ENCODE results near the gene OBI1. TPM values are rescaled to one million over a fixed set of nuclear protein-coding genes. Genes with fewer than 3 reads are reported as not detected.

The OBI1 gene
- total and polyA plus RNA-seq, 2 donors (not counting 1 experiment from before 2014, with no cell fraction given) = 10.2 to 11.4 TPM

DNA sequence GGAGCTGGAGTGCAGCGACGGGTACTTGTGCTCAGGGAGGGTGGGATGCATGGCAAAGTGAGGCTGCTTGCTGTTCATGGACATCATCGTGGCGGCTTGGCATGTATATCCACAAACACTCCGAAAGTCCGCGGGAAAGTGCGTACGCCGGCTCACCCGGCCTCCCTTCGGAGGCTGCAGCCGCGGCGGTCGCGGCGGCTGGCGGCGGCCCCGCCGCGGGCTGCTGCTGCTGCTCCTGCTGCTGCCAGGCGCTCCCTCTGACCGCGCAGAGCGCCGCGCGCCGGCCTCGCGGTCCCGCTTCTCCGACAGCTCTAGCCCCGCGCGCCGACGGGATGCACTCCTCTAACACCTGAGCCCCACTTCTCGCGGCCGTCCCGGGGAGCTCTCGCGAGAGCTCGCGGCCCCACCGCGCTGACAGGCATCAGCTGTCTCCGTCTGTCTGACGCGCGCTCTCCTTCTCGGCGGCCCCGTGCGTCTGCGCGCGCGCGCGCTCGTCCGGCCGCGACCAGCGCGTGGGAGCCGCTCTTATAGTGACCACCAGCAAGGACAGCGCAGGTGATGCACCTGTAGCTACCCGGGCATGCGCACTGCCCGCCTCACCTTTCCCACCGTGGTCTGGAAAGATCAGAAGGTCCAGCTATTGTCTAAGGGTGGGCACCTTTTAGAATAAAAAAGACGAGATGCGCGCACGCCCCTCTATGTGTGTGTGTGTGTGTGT is 55.6 kb downstream of the OBI1 start, which contains the start of gene POU4F1:
TSS of gene POU4F1 (minus strand) at position 313 of the 718 bp plus-strand sequence. CDS start at position 87, 226 bp downstream.
- H3K9me3 ChIP-seq (ENCODE audit: control insufficient read depth, insufficient read depth, low read depth, low read length) = no peaks in the 10 kb centered on the region
- DNase-seq (ENCODE audit: low read depth in 2 of 2) = peak; percentile 11 to 26
- H3K27ac ChIP-seq (ENCODE audit: insufficient read depth, low read length) = no peak within 1 kb of the TSS
- peak within 1 kb of the TSS in 1 of 4 experiments; percentile 7 for H3K4me3 ChIP-seq (replicated peaks in 1 of 4; ENCODE audit: control extremely low read depth in 1 of 4, insufficient read depth in 1 of 4, low read depth in 3 of 4, low read length in 4 of 4)
- H3K4me1 ChIP-seq (ENCODE audit: control insufficient read depth, extremely low read depth, insufficient read depth, low read length) = peaks cover 3% of the 10 kb centered on the region
- H2AFZ ChIP-seq (ENCODE audit: low read length) = no peak within 1 kb of the TSS
- no peaks in the 10 kb centered on the region for H3K36me3 ChIP-seq (ENCODE audit: control insufficient read depth, insufficient read depth, low read length)
- H3K9ac ChIP-seq (ENCODE audit: insufficient read depth, low read length) = no peak within 1 kb of the TSS
- no peaks in the 10 kb centered on the region for H3K79me2 ChIP-seq (ENCODE audit: control insufficient read depth, insufficient read depth, low read length)
- H4K20me1 ChIP-seq (ENCODE audit: control insufficient read depth, extremely low read depth, insufficient read depth, low read length) = peaks cover 2% of the 10 kb centered on the region
- peak within 1 kb of the TSS; percentile 35 for H3K4me2 ChIP-seq (ENCODE audit: extremely low read depth, insufficient read depth, low read length)
- TF ChIP-seq EZH2 (IDR thresholded peaks at IDR 0.05; ENCODE audit: low read length, missing control alignments) = peak; percentile 80
- TF ChIP-seq, protein P1, sequence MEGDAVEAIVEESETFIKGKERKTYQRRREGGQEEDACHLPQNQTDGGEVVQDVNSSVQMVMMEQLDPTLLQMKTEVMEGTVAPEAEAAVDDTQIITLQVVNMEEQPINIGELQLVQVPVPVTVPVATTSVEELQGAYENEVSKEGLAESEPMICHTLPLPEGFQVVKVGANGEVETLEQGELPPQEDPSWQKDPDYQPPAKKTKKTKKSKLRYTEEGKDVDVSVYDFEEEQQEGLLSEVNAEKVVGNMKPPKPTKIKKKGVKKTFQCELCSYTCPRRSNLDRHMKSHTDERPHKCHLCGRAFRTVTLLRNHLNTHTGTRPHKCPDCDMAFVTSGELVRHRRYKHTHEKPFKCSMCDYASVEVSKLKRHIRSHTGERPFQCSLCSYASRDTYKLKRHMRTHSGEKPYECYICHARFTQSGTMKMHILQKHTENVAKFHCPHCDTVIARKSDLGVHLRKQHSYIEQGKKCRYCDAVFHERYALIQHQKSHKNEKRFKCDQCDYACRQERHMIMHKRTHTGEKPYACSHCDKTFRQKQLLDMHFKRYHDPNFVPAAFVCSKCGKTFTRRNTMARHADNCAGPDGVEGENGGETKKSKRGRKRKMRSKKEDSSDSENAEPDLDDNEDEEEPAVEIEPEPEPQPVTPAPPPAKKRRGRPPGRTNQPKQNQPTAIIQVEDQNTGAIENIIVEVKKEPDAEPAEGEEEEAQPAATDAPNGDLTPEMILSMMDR (conservative IDR thresholded peaks at IDR 0.05 in 1 of 2, IDR thresholded peaks at IDR 0.05 in 1 of 2; ENCODE audit: low read depth in 1 of 2, low read length in 2 of 2) = no peak
- peaks cover 91% of the 10 kb centered on the region for H3K27me3 ChIP-seq (ENCODE audit: control insufficient read depth, insufficient read depth, low read length)

GRCh38 chr13:78602561-78603239 is 56.3 kb downstream of the OBI1 start:
- DNase-seq (ENCODE audit: low read depth in 2 of 2) = peak in 1 of 2 donors; percentile 14
- H3K4me2 ChIP-seq (ENCODE audit: extremely low read depth, insufficient read depth, low read length) = peak overlapping the region; percentile 25

More at GRCh38 chr13:78602561-78603239, 56.3 kb downstream of the OBI1 start:
- H4K20me1 ChIP-seq (ENCODE audit: control insufficient read depth, extremely low read depth, insufficient read depth, low read length) = peaks cover 2% of the 10 kb centered on the region
- H3K4me1 ChIP-seq (ENCODE audit: control insufficient read depth, extremely low read depth, insufficient read depth, low read length) = peaks cover 3% of the 10 kb centered on the region
- TF ChIP-seq, protein P1 (conservative IDR thresholded peaks at IDR 0.05 in 1 of 2, IDR thresholded peaks at IDR 0.05 in 1 of 2; ENCODE audit: low read depth in 1 of 2, low read length in 2 of 2) = no peak
- TF ChIP-seq EZH2 (IDR thresholded peaks at IDR 0.05; ENCODE audit: low read length, missing control alignments) = peak; percentile 100
- H3K9me3 ChIP-seq (ENCODE audit: control insufficient read depth, insufficient read depth, low read depth, low read length) = no peaks in the 10 kb centered on the region
- no peaks in the 10 kb centered on the region for H3K36me3 ChIP-seq (ENCODE audit: control insufficient read depth, insufficient read depth, low read length)
- H3K79me2 ChIP-seq (ENCODE audit: control insufficient read depth, insufficient read depth, low read length) = no peaks in the 10 kb centered on the region
- no peak overlapping the region for H3K27ac ChIP-seq (ENCODE audit: insufficient read depth, low read length)
- H3K9ac ChIP-seq (ENCODE audit: insufficient read depth, low read length) = no peak overlapping the region
- peaks cover 89% of the 10 kb centered on the region for H3K27me3 ChIP-seq (ENCODE audit: control insufficient read depth, insufficient read depth, low read length)
- H3K4me3 ChIP-seq (replicated peaks in 1 of 4; ENCODE audit: control extremely low read depth in 1 of 4, insufficient read depth in 1 of 4, low read depth in 3 of 4, low read length in 4 of 4) = no peak overlapping the region
- no peak overlapping the region for H2AFZ ChIP-seq (ENCODE audit: low read length)
